Stimulated activated CD4-positive, alpha-beta T cell treated with anti-CD3 and anti-CD28 coated beads, Interleukin-1b, Interleukin-23, amount 100 ng/mL, for 4 hours (primary cell): Measurements from ENCODE around the gene PDIA6.

Source experiments
- DNase-seq, 2 donors: peaks; one replicate each; pipeline ENCODE4 v3.0.0-alpha.2; 2020; ENCODE audit warnings: low read depth in 2 of 2

Gene PDIA6

DNA sequence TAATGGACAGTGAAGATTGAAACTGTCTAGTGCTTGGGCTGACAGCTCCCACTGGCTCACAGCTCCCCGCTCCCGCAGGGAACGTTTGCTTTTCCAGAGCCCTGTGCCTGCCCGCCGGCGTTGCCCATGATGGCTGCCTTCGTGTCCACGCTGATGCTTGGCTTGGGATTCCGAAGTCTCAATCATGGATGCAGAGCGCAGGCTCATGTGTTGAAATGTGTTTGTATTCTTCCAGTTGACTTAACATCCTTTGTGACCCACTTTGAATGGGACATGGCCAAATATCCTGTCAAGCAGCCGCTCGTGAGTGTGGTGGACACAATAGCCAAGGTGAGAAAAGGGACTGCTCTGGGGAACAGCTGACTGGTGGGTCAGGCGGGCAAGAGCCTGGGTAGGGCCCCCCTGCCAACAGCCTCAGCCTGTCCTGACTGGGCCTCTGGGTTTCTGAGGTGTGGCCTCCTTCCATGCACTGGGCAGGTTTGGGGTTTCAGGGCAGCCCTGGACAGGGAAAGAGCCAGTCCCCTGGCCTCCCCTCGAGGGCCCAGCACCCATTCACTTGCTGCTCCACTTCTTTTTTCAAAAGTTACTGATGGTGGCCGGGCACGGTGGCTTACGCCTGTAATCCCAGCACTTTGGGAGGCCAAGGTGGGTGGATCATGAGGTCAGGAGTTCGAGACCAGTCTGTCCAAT lies 48.3 kb downstream of the PDIA6 start:
- no peak for DNase-seq

DNA sequence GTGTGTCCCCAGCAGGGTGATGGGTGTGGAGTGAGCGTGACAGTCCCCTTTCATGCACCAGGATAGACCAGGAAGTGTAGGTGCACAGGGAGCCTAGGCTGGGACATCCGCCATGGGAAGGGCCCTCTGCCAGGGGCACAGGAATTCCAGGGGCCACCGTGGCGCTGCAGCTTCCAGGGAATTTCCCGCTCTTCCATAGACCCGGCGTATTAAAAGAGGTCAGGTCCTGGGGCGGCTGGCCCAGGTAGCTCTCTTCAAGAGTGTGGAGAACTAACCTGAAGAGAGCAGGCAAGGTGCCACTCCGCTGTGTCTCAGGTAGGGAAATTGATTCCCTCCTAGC lies 49.2 kb downstream of the PDIA6 start:
- no peak for DNase-seq

DNA sequence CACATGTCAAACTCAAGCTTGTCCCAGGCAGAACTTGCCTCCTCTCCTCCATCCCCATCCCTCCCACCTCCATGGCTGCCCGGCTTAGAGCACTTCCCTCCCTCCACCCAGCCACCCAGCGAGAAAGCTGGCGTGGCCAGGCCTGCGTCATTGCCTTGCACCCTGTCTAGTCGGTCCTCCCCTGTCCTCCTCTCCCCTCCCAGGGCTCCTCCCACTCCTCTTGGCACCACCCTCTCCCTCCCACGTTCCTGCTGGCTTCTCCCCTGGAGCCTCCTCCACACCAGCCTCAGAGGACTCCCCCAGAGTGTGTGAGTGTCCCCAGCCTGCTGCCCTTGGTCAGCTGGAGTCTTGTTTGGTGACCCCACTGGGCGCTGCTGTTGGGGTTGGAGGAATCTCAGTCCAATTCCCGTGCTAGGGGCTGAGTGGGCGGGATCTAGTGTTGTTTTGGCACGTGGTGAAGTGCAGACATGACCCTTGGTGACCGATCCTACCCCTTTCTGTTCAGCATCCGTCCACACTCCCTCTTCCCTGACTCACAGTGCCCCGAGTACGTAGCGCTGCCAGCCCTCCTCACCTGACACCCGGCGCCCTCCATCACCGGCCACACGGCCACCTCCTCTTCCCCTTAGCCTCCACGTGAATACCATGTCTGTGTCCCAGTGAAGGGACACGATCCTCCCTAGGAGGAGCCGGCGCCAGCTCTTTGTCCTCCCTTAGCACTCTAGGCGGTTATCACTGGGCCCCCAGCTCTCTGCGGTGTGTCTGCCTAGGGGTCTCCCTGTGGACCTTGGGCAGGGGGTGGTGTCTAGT lies 49.7 kb downstream of the PDIA6 start:
- DNase-seq = no peak

DNA sequence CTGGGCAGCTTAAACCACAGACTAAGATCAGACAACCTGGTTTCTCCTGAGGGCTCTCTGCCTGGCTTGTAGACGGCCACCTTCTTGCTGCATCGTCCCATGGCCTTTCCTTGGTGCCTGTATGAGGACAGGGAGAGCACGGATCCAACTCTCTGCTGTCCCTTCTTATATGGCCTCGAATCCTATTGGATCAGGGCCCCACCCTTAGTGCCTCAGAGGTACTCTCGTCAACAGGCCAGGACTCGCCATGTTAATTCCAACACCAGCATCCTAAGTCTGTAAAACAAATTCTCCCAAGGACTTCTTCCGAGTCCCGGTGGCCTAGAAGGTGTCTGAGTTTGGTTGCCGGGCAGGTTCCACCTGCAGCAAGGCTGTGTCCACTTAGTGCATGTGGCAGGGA lies 51.0 kb downstream of the PDIA6 start:
- no peak for DNase-seq

DNA sequence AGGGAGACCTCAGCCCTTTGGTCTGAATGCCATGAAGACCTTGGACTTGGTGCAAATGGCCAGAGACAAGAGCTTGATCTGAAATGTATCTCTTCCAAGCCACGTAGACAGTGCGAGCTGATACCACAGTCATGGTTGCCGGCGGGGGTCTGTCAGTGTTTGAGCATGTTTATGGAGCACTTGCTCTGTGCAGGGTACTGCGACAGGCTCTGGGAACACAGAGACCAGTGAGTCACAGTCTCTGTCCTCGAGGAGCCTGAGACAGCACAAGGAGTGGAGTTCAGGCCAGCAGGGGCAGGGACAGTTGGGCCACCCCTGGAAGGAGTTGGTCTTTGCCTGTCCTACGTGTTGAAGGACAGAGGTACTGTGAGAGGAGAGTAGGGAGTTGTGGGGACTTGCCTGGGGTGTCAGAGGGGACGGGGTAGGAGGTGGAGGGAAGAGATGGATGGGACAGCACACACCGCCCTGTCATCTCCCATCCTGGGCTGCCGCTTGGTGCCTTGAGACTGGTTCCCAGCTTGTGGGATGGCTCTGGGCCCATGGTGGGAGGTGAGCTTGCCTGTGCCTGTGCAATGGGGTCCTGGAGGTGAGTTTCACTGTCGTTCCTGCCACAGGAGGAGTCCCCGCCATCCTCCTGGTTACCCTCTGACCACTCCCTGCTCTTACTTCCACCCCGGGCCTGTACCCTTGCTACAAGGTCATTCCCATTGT lies 51.6 kb downstream of the PDIA6 start:
- DNase-seq = no peak

DNA sequence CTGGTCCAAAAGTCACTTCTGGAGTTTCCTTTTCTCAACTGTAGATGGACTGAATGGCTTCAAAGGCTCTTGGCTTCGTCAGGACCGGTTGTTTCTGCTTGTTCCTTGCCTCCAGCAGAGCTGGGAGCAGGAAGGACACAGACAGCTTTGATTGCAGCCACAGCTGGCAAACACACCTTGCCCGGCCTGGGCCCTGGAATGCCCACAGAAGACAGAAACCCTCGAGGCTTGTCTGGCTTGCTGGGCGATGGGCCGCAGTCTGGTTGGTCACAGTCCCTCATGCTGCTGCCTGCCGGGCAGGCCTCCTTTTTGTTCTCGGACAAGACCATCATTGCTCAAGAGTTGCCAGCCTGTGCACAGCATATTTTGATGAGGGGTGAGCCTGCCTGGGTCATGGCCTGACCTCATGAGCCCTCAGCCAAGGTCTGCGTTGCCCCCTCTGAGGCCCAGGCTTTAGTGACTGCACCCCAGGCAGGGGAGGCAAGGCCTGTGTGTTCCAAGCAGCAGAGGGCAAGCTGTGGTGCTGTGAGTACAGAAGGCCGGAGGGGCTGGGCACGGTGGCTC lies 53.4 kb downstream of the PDIA6 start:
- DNase-seq = no peak

DNA sequence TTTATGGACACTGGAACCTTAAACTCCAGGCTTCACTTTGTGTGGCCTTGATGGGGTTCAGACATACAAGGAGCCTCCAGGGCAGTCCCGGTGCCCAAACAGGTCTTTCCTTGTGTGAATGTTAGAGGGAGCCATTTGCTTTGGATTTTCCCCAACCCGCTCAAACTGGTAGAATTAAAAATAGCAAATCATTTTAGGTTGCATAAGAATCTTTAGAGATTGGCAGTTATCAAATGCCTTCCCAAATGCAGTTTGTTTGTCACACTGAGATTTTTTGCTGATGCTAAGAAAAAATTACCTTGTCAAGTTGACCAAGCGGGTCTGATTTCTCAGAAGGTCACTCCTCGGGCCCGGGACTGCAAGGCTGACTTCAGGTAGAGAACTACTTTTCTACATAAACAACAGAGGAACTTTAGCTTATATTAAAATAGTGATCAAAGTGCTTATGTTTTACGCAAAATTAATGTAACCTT lies 54.7 kb downstream of the PDIA6 start:
- no peak for DNase-seq

DNA sequence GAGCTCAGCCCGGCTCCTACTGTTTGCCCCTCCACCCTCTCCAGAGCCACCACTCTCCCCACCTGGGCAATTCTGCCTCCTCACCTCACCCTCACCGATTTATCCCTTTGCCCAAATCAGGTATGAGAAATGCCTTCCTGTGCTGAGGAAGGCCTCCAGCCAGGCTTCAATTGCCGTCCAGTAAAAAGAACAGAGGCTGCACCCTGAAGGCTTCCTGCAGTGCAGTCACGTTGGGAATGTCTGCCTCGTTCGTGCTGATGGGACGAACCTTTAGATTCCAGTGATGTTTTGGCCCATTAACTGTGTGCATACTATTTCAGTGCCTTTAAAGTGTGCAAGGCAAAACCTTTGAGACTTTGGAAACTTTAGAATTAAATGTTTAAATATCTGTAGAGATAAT lies 57.0 kb downstream of the PDIA6 start:
- no peak for DNase-seq

DNA sequence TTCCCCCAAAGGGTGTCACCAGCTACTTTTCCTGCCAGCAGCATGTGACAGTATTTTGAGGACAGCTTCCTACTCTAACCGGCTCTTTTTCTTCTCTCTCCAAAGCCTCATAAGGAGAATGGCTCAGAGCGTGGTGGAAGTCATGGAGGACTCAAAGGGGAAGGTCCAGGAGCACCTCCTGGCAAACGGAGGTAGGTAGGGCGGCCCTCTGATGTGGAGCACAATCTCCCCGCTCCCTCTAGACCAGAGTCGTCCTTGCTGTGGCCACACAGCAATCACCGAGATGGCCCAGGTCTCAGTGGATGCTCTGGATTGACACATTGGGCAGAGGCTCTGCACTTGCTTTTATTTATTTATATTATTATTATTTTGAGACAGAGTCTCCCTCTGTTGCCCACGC lies 58.7 kb downstream of the PDIA6 start:
- DNase-seq = no peak

DNA sequence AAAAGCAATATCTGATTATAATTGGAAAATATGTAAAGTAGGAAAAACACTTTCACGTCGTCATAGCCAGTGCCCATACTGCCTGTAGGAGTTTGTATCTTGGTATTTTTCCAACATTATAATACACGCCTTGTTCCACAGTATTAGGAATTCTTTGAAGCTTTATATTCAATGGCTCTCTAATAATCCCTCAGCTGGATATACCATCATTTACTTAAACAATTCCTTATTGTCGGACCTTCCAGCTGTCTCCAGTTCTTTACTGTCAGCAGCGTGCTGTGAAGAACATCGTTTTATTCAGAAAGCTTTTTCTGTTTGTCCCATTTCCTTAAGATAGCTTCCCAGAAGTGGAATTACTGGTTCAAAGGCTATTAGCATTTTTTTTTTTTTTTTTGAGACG lies 59.4 kb downstream of the PDIA6 start:
- no peak for DNase-seq

DNA sequence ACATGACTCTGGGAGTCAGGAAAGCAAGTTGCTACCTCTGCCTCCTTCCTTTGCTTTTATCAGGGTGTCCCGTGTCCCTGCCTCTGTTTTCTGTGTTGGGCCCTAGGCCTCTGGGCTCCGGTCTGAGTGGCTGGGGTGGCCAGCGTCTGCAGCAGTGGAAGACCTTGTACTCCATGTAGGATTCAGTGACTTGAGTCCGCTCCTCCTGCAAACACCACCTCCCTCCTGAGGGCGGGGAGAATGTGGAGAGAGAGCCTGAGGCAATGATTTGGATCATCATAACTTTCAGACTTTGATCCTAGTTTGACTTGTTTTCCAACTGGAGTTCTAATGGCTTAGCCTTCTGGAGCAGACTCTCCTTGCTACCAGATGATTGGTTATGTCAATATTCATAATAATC lies 60.3 kb downstream of the PDIA6 start:
- no peak for DNase-seq

DNA sequence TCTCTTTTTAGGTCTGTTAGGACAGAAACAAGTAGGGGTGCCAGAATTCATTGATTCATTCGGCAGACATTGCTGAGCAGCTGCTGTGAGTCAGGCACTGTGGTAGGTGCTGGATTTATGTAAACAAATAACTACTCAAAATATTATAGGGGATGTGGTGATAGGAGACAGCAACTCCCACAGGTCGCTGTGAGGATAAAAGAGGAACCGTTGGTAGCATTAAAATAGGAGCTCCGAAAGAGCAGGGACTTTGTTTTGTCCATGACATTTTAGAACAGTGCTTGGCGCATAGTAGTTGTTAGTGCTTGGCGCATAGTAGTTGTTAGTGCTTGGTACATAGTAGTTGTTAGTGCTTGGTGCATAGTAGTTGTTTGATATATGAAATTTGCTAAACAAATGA lies 62.0 kb downstream of the PDIA6 start:
- DNase-seq = no peak

DNA sequence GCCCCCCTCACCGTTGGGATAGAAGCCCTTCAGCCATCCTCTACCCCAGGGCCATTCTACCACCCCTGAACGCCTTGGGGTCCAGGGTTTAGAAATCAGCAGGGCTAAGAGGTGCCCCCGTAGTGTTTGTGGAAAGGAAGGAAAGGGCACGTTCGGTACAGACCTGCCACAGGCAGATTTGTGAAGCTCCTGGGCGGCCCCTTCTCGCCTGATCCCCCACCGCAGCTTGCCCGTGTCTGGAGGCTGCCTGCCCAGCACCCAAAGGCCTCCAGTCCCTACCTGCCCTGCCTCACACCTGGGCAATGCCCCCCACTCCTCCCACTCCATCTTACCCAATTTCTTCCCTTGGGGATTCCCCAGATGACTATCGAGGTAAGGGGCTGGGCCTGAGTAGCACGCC lies 69.9 kb downstream of the PDIA6 start:
- no peak for DNase-seq

DNA sequence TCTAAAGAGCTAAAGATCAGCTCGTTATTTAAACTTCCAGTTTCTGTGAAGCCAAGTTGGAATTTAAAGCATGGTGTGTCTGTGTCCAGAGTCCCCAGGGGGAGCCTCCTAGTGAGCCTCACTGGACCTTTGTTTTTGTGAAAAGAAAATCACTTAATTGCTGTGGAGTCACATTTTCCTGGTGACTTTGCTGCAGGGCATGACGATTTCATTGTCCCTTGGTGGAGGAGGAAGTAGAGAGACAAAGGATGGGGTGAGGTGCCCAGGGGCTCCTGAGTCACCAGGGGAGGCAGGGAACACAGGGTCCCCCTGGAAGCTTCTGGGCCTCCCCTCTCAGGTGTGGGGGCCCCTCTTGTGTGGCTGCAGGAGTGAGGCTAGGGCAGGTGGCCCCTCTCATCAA lies 71.4 kb downstream of the PDIA6 start:
- no peak for DNase-seq

DNA sequence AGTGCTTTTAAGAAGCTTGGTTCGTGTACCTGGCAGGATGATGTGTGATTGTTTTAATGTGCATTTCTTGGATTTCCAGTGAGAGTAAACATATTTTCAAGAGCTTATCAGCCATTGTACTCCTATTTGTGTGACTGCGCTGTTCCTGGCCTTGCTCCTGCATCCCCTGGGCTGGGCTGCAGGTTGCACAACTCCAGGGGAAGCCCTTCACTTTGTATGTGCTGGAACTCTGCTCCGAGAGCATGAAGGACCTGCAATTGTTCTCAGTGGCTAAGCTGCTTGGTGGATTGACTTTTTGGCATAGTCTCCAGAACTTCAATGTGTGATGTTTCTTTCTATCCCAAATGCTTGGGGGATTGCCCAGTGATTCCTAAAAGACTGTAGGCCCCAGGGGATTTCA lies 72.4 kb downstream of the PDIA6 start:
- DNase-seq = no peak

DNA sequence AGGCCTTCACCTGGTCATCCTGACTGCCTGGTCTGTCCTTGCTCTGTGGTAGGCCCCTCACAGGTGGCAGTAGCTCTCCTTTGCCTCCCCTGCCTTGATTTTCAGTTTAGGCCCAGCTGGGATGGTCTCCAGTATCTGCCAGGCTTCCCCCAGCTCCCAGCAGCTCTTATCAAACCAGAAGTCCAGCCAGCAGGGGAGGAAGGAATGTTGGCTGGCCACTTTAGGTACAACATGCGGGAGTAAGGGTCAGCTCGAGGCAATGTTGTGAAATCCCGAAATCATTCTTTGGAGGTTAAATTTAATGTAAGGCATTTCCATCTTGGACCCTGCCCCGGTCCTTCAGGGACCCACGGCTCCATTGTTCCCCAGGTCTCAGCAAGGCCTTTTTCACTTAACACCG lies 74.4 kb downstream of the PDIA6 start:
- DNase-seq = no peak

DNA sequence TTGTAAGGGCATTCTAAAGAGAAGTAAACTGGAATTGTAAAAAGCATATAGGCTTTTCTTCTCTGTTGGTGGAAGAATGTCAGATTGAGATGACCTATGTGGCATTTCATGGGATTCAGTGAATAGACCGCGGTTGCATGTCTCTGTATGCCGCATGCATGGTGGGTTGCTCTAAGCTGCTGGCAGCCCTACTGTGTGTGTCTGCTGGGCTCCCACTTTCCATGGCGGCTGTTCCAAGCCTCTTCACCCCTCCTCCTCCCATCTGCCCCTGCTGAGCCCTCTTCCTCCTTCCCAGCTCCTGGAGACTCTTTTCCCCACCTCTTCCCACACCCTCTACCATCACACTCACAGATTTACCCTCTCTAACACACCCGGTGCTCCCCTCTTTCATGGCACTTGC lies 78.6 kb downstream of the PDIA6 start:
- no peak for DNase-seq

DNA sequence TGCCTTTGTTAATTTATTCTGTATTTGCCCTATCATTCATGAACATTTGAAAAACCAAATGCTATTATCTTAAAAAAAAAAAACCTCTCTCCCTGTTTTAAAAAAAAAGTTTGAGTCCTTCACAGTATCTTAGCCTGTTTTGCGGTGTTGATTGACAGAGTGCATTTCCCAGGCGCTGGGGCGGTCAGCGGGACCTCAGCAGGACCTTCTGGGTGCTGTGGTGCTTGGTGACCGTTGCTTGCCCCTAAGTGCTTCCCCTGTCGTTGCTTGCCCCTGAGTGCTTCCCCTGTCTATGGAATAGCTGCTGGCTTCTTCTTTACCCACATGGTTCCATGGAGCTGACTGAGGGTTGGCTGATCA lies 79.0 kb downstream of the PDIA6 start:
- DNase-seq = no peak
